B cell (primary cell): ENCODE results near the gene FOXM1.

Experiments used
- CTCF ChIP-seq: fragments of 200-600 bp; IDR thresholded peaks from one replicate; pipeline ENCODE4 v1.8.0; 2022; ENCODE audit warnings: antibody characterized with exemption, mild to moderate bottlenecking
- EZH2 ChIP-seq: IDR thresholded peaks from 2 replicates; pipeline ENCODE4 v1.6.1; 2012; ENCODE audit warnings: borderline replicate concordance, low read depth, mild to moderate bottlenecking, moderate library complexity, low read length; ENCODE audit not compliant: insufficient read depth, poor library complexity, severe bottlenecking

GRCh38 chr12:2922329-2922728 is 45.4 kb upstream of the FOXM1 start:
- TF ChIP-seq CTCF = no peak
- no peak for TF ChIP-seq EZH2
